IMR-90 (cell line): ENCODE measurements around the gene DDX10. TPM values are rescaled to one million over a fixed set of nuclear protein-coding genes. Genes with fewer than 3 reads are reported as not detected.

Experiments
- ATAC-seq: fragments of 200-7000 bp; cut with Tn5 transposase; 2 replicates; pipeline ENCODE4 v1.9.1; 2020; ENCODE audit warnings: low read depth, mild to moderate bottlenecking, moderate library complexity
- BruUV-seq: library from RNA; stranded (reverse); fragments of 400-500 nt; replicated peaks from 2 replicates; lab custom pipeline; 2021; lab: Mats Ljungman, UMichigan
- CTCF ChIA-PET: fragments of 300-600 bp; formaldehyde crosslinking; extraction: SDS; loops from one replicate; lab custom pipeline; 2021; ENCODE audit warnings: antibody characterized with exemption; lab: Yijun Ruan, JAX
- POLR2A ChIA-PET: fragments of 300-600 bp; sonication (Branson Sonifier 250); formaldehyde crosslinking; loops from one replicate; lab custom pipeline; 2022; ENCODE audit warnings: antibody characterized with exemption; ENCODE audit not compliant: unreplicated experiment; lab: Charles Lee
- DNase-seq: peaks from one replicate; pipeline ENCODE4 v3.0.0; 2013
- H2AFZ ChIP-seq: replicated peaks from 2 replicates; pipeline ENCODE3; 2013; ENCODE audit warnings: low read length, mild to moderate bottlenecking; ENCODE audit not compliant: poor library complexity
- H2AK5ac ChIP-seq: 2 replicates; pipeline ENCODE4 v1.6.1; 2013; ENCODE audit warnings: low read depth, low read length, inconsistent platforms
- H2AK9ac ChIP-seq: replicated peaks from 2 replicates; pipeline ENCODE3; 2013; ENCODE audit warnings: mild to moderate bottlenecking, low read depth, low read length, moderate library complexity; ENCODE audit not compliant: poor library complexity
- H2BK120ac ChIP-seq: 2 replicates; pipeline ENCODE4 v1.6.1; 2013; ENCODE audit warnings: low read depth, low read length, inconsistent platforms
- H2BK15ac ChIP-seq: 3 replicates; pipeline ENCODE4 v1.6.1; 2013; ENCODE audit warnings: low read depth, low read length, inconsistent platforms
- H2BK20ac ChIP-seq: 2 replicates; pipeline ENCODE4 v1.6.1; 2013; ENCODE audit warnings: low read depth, mild to moderate bottlenecking, inconsistent platforms, low read length, moderate library complexity
- H2BK5ac ChIP-seq: 2 replicates; pipeline ENCODE4 v1.6.1; 2013; ENCODE audit warnings: mild to moderate bottlenecking, low read depth, low read length, inconsistent platforms; ENCODE audit not compliant: poor library complexity, severe bottlenecking
- H3K14ac ChIP-seq: replicated peaks from 2 replicates; pipeline ENCODE4 v1.6.1; 2013; ENCODE audit warnings: low read depth, low read length, inconsistent platforms
- H3K18ac ChIP-seq: 2 replicates; pipeline ENCODE4 v1.6.1; 2013; ENCODE audit warnings: low read depth, low read length, control low read depth
- H3K23ac ChIP-seq: 2 replicates; pipeline ENCODE4 v1.6.1; 2013; ENCODE audit warnings: low read depth, low read length, inconsistent platforms
- H3K27ac ChIP-seq: 2 replicates; pipeline ENCODE4 v1.5.1; 2013; ENCODE audit warnings: mild to moderate bottlenecking, control low read depth, low read length; ENCODE audit not compliant: insufficient read depth
- H3K27me3 ChIP-seq: 2 replicates; pipeline ENCODE4 v1.6.1; 2013; ENCODE audit warnings: low read length; ENCODE audit not compliant: control insufficient read depth, insufficient read depth
- H3K36me3 ChIP-seq: 2 replicates; pipeline ENCODE4 v1.6.1; 2013; ENCODE audit warnings: low read length, mixed read lengths; ENCODE audit not compliant: control insufficient read depth, insufficient read depth
- H3K4ac ChIP-seq: 2 replicates; pipeline ENCODE4 v1.6.1; 2013; ENCODE audit warnings: low read depth, low read length, inconsistent platforms
- H3K4me1 ChIP-seq: 2 replicates; pipeline ENCODE4 v1.6.1; 2013; ENCODE audit warnings: low read length, mixed read lengths; ENCODE audit not compliant: control insufficient read depth, insufficient read depth
- H3K4me2 ChIP-seq: 2 replicates; pipeline ENCODE4 v1.6.1; 2013; ENCODE audit warnings: low read depth, mild to moderate bottlenecking, control low read depth, low read length, moderate library complexity
- H3K4me3 ChIP-seq: 2 replicates; pipeline ENCODE4 v1.5.1; 2013; ENCODE audit warnings: low read depth, mild to moderate bottlenecking, control low read depth, low read length, moderate library complexity; ENCODE audit not compliant: insufficient read depth
- H3K56ac ChIP-seq: 2 replicates; pipeline ENCODE4 v1.6.1; 2013; ENCODE audit warnings: low read length, inconsistent platforms; ENCODE audit not compliant: insufficient read depth; ENCODE audit errors: extremely low read depth
- H3K79me1 ChIP-seq, 2 experiments: 2 replicates each; pipeline ENCODE4 v1.6.1; 2013; ENCODE audit warnings: low read length in 2 of 2, inconsistent platforms in 1 of 2, low read depth in 1 of 2
- H3K9ac ChIP-seq: 2 replicates; pipeline ENCODE4 v1.6.1; 2013; ENCODE audit warnings: low read depth, low read length, control low read depth
- H3K9me1 ChIP-seq: 2 replicates; pipeline ENCODE4 v1.6.1; 2013; ENCODE audit warnings: low read length, inconsistent platforms; ENCODE audit not compliant: insufficient read depth
- H3K9me3 ChIP-seq: 2 replicates; pipeline ENCODE4 v1.6.1; 2013; ENCODE audit warnings: low read length; ENCODE audit not compliant: control insufficient read depth, insufficient read depth
- H4K20me1 ChIP-seq: 2 replicates; pipeline ENCODE4 v1.6.1; 2013; ENCODE audit warnings: low read length, inconsistent platforms; ENCODE audit not compliant: insufficient read depth
- H4K5ac ChIP-seq: 2 replicates; pipeline ENCODE4 v1.6.1; 2013; ENCODE audit warnings: mild to moderate bottlenecking, low read depth, low read length, control low read depth
- H4K8ac ChIP-seq, 2 experiments: 2 replicates each; pipeline ENCODE4 v1.6.1; 2013; ENCODE audit warnings: low read depth in 2 of 2, low read length in 2 of 2, control low read depth in 1 of 2, inconsistent platforms in 1 of 2
- H4K91ac ChIP-seq: 2 replicates; pipeline ENCODE4 v1.6.1; 2013; ENCODE audit warnings: low read depth, low read length, inconsistent platforms; ENCODE audit not compliant: insufficient read depth
- CHD1 ChIP-seq: IDR thresholded peaks from 2 replicates; pipeline ENCODE4 v1.6.1; 2012; ENCODE audit warnings: low read depth, low read length, improper control_type of control experiment
- MAFK ChIP-seq: IDR thresholded peaks from 2 replicates; pipeline ENCODE4 v1.6.1; 2012; ENCODE audit warnings: low read depth, low read length, improper control_type of control experiment
- MXI1 ChIP-seq: IDR thresholded peaks from 2 replicates; pipeline ENCODE4 v1.6.1; 2012; ENCODE audit warnings: low read depth, mild to moderate bottlenecking, low read length, moderate library complexity, borderline replicate concordance
- NFE2L2 ChIP-seq: fragments of 150-350 bp; IDR thresholded peaks from 2 replicates; pipeline ENCODE4 v1.6.1; 2016; ENCODE audit warnings: low read depth, mild to moderate bottlenecking, low read length
- RAD21 ChIP-seq: IDR thresholded peaks from 2 replicates; pipeline ENCODE4 v1.6.1; 2012; ENCODE audit warnings: low read length, improper control_type of control experiment
- RCOR1 ChIP-seq: IDR thresholded peaks from 2 replicates; pipeline ENCODE4 v1.6.1; 2012; ENCODE audit warnings: mild to moderate bottlenecking, low read length, improper control_type of control experiment; ENCODE audit not compliant: insufficient replicate concordance
- RFX5 ChIP-seq: IDR thresholded peaks from 2 replicates; pipeline ENCODE4 v1.8.0; 2012; ENCODE audit warnings: low read depth, mild to moderate bottlenecking, low read length, moderate library complexity
- WGBS, 2 experiments: methylation state at CpG; one replicate each; pipeline versions ENCODE4 v1.1.5 to v1.1.7; 2013; ENCODE audit warnings: missing lambda C conversion rate in 2 of 2; ENCODE audit not compliant: insufficient read length in 1 of 2; ENCODE audit errors: extremely low coverage in 2 of 2; 5-methylcytosine and 5-hydroxymethylcytosine counted together
- dilution Hi-C: fragments of 300-500 bp; cut with HindIII; formaldehyde crosslinking; loops from one replicate; pipeline ENCODE4 v1.14.3; 2018; ENCODE audit warnings: low sequenced_read_pairs; ENCODE audit not compliant: unreplicated experiment
- in situ Hi-C: fragments of 300-500 bp; cut with MboI; formaldehyde crosslinking; loops from 3 replicates; pipeline ENCODE4 v1.14.3; 2019; ENCODE audit warnings: low sequenced_read_pairs, inconsistent platforms, mixed read lengths
- intact Hi-C: fragments of 100-400 bp; cut with micrococcal nuclease; formaldehyde crosslinking; loops from 2 replicates; pipeline ENCODE4 v1.10.0; 2022
- polyA plus RNA-seq, 3 experiments: library from polyadenylated mRNA; depleted of rRNA; stranded (reverse); fragments of >200 nt; gene quantifications; 2 replicates each; pipeline ENCODE4 v1.2.3, GENCODE V29; 2012; ENCODE audit warnings: low replicate concordance in 1 of 3
- total RNA-seq: library from RNA; depleted of rRNA; stranded (reverse); fragments of >200 nt; gene quantifications from 2 replicates; pipeline ENCODE4 v1.2.3, GENCODE V29; 2012
- TF ChIP-seq, protein P1 (sequence below): fragments of 150-350 bp; IDR thresholded peaks from 2 replicates; pipeline ENCODE4 v1.6.1; 2017; ENCODE audit warnings: mild to moderate bottlenecking, antibody characterized with exemption, low read length, low read depth

The DDX10 gene
- total and polyA plus RNA-seq, 2 of the 4 experiments (the other 2 are of a cell fraction): 20.0 to 31.9 TPM

DNA sequence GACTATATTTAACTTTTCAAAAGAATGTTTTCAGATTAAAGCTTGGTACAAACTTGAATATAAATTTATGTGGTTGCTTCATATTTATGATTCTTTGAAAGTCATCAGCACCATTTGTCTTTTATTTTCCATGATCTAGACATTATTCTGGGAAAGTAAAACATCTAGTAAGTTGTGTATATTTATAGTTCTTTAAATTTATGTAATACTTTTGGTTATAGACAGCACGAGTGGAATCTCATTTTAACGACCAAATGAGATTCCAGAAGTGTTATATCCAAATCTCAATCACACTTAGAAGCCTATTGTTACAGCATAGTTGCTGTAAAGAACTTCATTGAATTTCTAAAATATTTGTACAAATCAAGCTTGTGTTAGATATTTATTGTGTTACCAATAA, 212.3 kb downstream of the DDX10 start:
- no peak overlapping the region for H3K4me3 ChIP-seq
- no peak overlapping the region for H2AFZ ChIP-seq
- H2BK5ac ChIP-seq: no peak overlapping the region
- H3K79me1 ChIP-seq: peaks cover 2 to 4% of the 10 kb centered on the region in 2 experiments; a peak in 2 of 4 replicates
- CTCF ChIA-PET: no interaction called here
- DNase-seq: no peak
- no peak overlapping the region for H3K18ac ChIP-seq
- no peak overlapping the region for H3K23ac ChIP-seq
- H3K14ac ChIP-seq: no peak overlapping the region
- TF ChIP-seq RAD21 (no peak), CHD1 (no peak), RFX5 (no peak), NFE2L2 (no peak), RCOR1 (no peak), MXI1 (no peak), MAFK (no peak)
- TF ChIP-seq, protein P1, sequence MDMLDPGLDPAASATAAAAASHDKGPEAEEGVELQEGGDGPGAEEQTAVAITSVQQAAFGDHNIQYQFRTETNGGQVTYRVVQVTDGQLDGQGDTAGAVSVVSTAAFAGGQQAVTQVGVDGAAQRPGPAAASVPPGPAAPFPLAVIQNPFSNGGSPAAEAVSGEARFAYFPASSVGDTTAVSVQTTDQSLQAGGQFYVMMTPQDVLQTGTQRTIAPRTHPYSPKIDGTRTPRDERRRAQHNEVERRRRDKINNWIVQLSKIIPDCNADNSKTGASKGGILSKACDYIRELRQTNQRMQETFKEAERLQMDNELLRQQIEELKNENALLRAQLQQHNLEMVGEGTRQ: no peak
- intact Hi-C loops: loop anchor here (10.0 kb wide), 2 partner anchors 548 to 818 kb away; partner anchors contain the start of gene C11orf87
- no peak overlapping the region for H3K56ac ChIP-seq
- H4K5ac ChIP-seq: no peak overlapping the region
- no CpG with 5 or more reads among the region's 2 CpGs for WGBS, 2 experiments
- H3K27me3 ChIP-seq: no peaks in the 10 kb centered on the region
- no peak overlapping the region for H2BK20ac ChIP-seq
- no peak overlapping the region for H3K27ac ChIP-seq
- peaks cover 3% of the 10 kb centered on the region; the same call in 1 of the 2 replicates for H3K4me1 ChIP-seq
- H3K36me3 ChIP-seq: no peaks in the 10 kb centered on the region
- dilution Hi-C loops: no loop called here
- POLR2A ChIA-PET: no interaction called here
- no peak overlapping the region for H3K4ac ChIP-seq
- in situ Hi-C loops: no loop called here
- H3K4me2 ChIP-seq: no peak overlapping the region
- H3K9me1 ChIP-seq: no peaks in the 10 kb centered on the region
- no peak overlapping the region for H2BK15ac ChIP-seq
- H2BK120ac ChIP-seq: no peak overlapping the region
- H2AK9ac ChIP-seq: no peak overlapping the region
- H4K8ac ChIP-seq: no peak overlapping the region
- no TSS peak for BruUV-seq
- ATAC-seq: no peak
- H3K9me3 ChIP-seq: no peaks in the 10 kb centered on the region
- no peak overlapping the region for H4K91ac ChIP-seq
- H4K20me1 ChIP-seq: no peaks in the 10 kb centered on the region
- no peak overlapping the region for H3K9ac ChIP-seq
- H2AK5ac ChIP-seq: no peak overlapping the region
